BE2C (cell line): Measurements from ENCODE around the gene INPP5J.
A peak's percentile ranks its signal among the peaks of the same experiment; 100 is the strongest.
"Not testable (repeated sequence)": the region's sequence is repeated elsewhere in the genome, so short reads cannot be mapped to it uniquely, and the experiment has no call there.

Experiments used
- DNase-seq: peaks from one replicate; pipeline ENCODE4 v3.0.0-alpha.2; 2020
- H3K27me3 ChIP-seq: fragments of 250-450 bp; sonication (Bioruptor Pico); 2 replicates; pipeline ENCODE4 v1.5.1; 2020; ENCODE audit warnings: mild to moderate bottlenecking
- H3K36me3 ChIP-seq: fragments of 250-450 bp; sonication (Bioruptor Pico); 2 replicates; pipeline ENCODE4 v1.5.1; 2020; ENCODE audit warnings: mild to moderate bottlenecking
- H3K4me1 ChIP-seq: fragments of 250-450 bp; sonication (Bioruptor Pico); 2 replicates; pipeline ENCODE4 v1.5.1; 2020
- H3K4me3 ChIP-seq: 2 replicates; pipeline ENCODE4 v1.5.1; 2011; ENCODE audit warnings: low read depth, low read length
- H3K9me3 ChIP-seq: fragments of 250-450 bp; sonication (Bioruptor Pico); 2 replicates; pipeline ENCODE4 v1.5.1; 2020
- CTCF ChIP-seq: IDR thresholded peaks from 2 replicates; pipeline ENCODE4 v1.5.1; 2012; ENCODE audit warnings: mild to moderate bottlenecking, low read depth, low read length

Gene INPP5J

GRCh38 chr22:31160328-31160978, 37.7 kb downstream of the INPP5J start:
- Histone ChIP-seq H3K4me3 (peak overlapping the region; percentile 94), H3K36me3 (peaks cover 7% of the 10 kb centered on the region), H3K27me3 (no peaks in the 10 kb centered on the region; the same call in 1 of the 2 replicates), H3K4me1 (no peaks in the 10 kb centered on the region), H3K9me3 (no peaks in the 10 kb centered on the region; the same call in 1 of the 2 replicates)
- TF ChIP-seq CTCF: no peak
- DNase-seq: no peak

GRCh38 chr22:31161386-31161785, 38.6 kb downstream of the INPP5J start:
- no peak for TF ChIP-seq CTCF
- Histone ChIP-seq H3K4me1 (no peaks in the 10 kb centered on the region), H3K4me3 (peak overlapping the region; percentile 94; the same call in 1 of the 2 replicates)

GRCh38 chr22:31162015-31162765, 39.4 kb downstream of the INPP5J start:
- H3K4me3 ChIP-seq: no peak overlapping the region
- H3K36me3 ChIP-seq: peaks cover 10% of the 10 kb centered on the region
- no peak for DNase-seq
- no peaks in the 10 kb centered on the region for H3K27me3 ChIP-seq
- no peak for TF ChIP-seq CTCF
- H3K9me3 ChIP-seq: no peaks in the 10 kb centered on the region; the same call in 1 of the 2 replicates
- H3K4me1 ChIP-seq: no peaks in the 10 kb centered on the region

More at GRCh38 chr22:31161386-31161785, 38.6 kb downstream of the INPP5J start:
- Histone ChIP-seq H3K27me3 (no peaks in the 10 kb centered on the region), H3K36me3 (peaks cover 10% of the 10 kb centered on the region), H3K9me3 (no peaks in the 10 kb centered on the region; the same call in 1 of the 2 replicates)
- DNase-seq: no peak

GRCh38 chr22:31170971-31171370, 48.2 kb downstream of the INPP5J start:
- TF ChIP-seq CTCF: no peak
- H3K27me3 ChIP-seq: no peaks in the 10 kb centered on the region
- no peaks in the 10 kb centered on the region for H3K9me3 ChIP-seq
- H3K36me3 ChIP-seq: no peaks in the 10 kb centered on the region
- no peak overlapping the region for H3K4me3 ChIP-seq
- DNase-seq: no peak
- no peaks in the 10 kb centered on the region for H3K4me1 ChIP-seq

- not testable (repeated sequence) for DNase-seq, H3K9me3 ChIP-seq, H3K4me1 ChIP-seq, H3K27me3 ChIP-seq, H3K36me3 ChIP-seq, H3K4me3 ChIP-seq
These were observed 49.0 kb downstream of the INPP5J start for GRCh38 chr22:31171734-31172133.

GRCh38 chr22:31173386-31174145, 50.8 kb downstream of the INPP5J start:
- DNase-seq: no peak

More at GRCh38 chr22:31173386-31174145, 50.8 kb downstream of the INPP5J start:
- Histone ChIP-seq H3K4me1 (no peaks in the 10 kb centered on the region), H3K36me3 (no peaks in the 10 kb centered on the region; the same call in 1 of the 2 replicates), H3K27me3 (no peaks in the 10 kb centered on the region), H3K9me3 (no peaks in the 10 kb centered on the region), H3K4me3 (no peak overlapping the region)
- TF ChIP-seq CTCF: no peak
